HuH-7 (cell line): ENCODE data around the gene NECAP2.
"Not testable (repeated sequence)": the region's sequence is repeated elsewhere in the genome, so short reads cannot be mapped to it uniquely, and the experiment has no call there.

ENCODE experiments used
- DNase-seq: peaks from one replicate; pipeline ENCODE4 v3.0.0; 2011; ENCODE audit warnings: low spot score

The NECAP2 gene

GRCh38 chr1:16461681-16462080, 21.2 kb downstream of the NECAP2 start:
- DNase-seq = no peak

- DNase-seq = no peak
Observed at GRCh38 chr1:16462773-16463330, 22.3 kb downstream of the NECAP2 start.

GRCh38 chr1:16464917-16465625, 24.5 kb downstream of the NECAP2 start:
- no peak for DNase-seq

- no peak for DNase-seq
Observed at GRCh38 chr1:16468558-16468957, 28.0 kb downstream of the NECAP2 start.

- DNase-seq = no peak
Observed at GRCh38 chr1:16474166-16474800, 33.8 kb downstream of the NECAP2 start.

GRCh38 chr1:16474891-16475290, 34.4 kb downstream of the NECAP2 start:
- peak; percentile 34 for DNase-seq

- not testable (repeated sequence) for DNase-seq
Observed at GRCh38 chr1:16475771-16476770, 35.5 kb downstream of the NECAP2 start.

- no peak for DNase-seq
Observed at GRCh38 chr1:16478091-16478490, 37.6 kb downstream of the NECAP2 start.

- DNase-seq = not testable (repeated sequence)
Observed at GRCh38 chr1:16483146-16483545, 42.6 kb downstream of the NECAP2 start.

GRCh38 chr1:16483639-16484500, 43.3 kb downstream of the NECAP2 start:
- DNase-seq = not testable (repeated sequence)

GRCh38 chr1:16484501-16484835, 43.9 kb downstream of the NECAP2 start:
- DNase-seq = no peak

GRCh38 chr1:16484931-16485330, 44.4 kb downstream of the NECAP2 start:
- no peak for DNase-seq

GRCh38 chr1:16486316-16486715, 45.8 kb downstream of the NECAP2 start:
- DNase-seq = not testable (repeated sequence)

- DNase-seq = not testable (repeated sequence)
Observed at GRCh38 chr1:16487011-16487410, 46.5 kb downstream of the NECAP2 start.

- DNase-seq = not testable (repeated sequence)
Observed at GRCh38 chr1:16489195-16489880, 48.8 kb downstream of the NECAP2 start.

GRCh38 chr1:16491056-16491675, 50.6 kb downstream of the NECAP2 start:
- DNase-seq = no peak

- DNase-seq = not testable (repeated sequence)
Observed at GRCh38 chr1:16492937-16493336, 52.4 kb downstream of the NECAP2 start.

GRCh38 chr1:16493731-16494130, 53.2 kb downstream of the NECAP2 start:
- DNase-seq = not testable (repeated sequence)

- not testable (repeated sequence) for DNase-seq
Observed at GRCh38 chr1:16497474-16497904, 57.0 kb downstream of the NECAP2 start.

- not testable (repeated sequence) for DNase-seq
Observed at GRCh38 chr1:16498047-16498446, 57.5 kb downstream of the NECAP2 start.
